H1 (cell line): ENCODE data around the gene NPHP4. TPM values are rescaled to one million over a fixed set of nuclear protein-coding genes. Genes with fewer than 3 reads are reported as not detected.

Experiments used
- CTCF ChIA-PET: fragments of 300-600 bp; sonication (Branson Sonifier 250); formaldehyde crosslinking; loops from one replicate; lab custom pipeline; 2021; ENCODE audit not compliant: partially characterized antibody; lab: Charles Lee
- POLR2A ChIA-PET: fragments of 300-600 bp; sonication (Branson Sonifier 250); formaldehyde crosslinking; loops from one replicate; lab custom pipeline; 2021; ENCODE audit warnings: inconsistent platforms; ENCODE audit not compliant: partially characterized antibody; lab: Charles Lee
- DNase-seq, 2 experiments: peaks; one replicate each; pipeline versions ENCODE4 v3.0.0 to v3.0.0-alpha.2; 2010 to 2022; ENCODE audit warnings: low spot score in 2 of 2, low read depth in 1 of 2, mixed read lengths in 1 of 2
- FAIRE-seq: peaks from 2 replicates; lab custom pipeline; 2011; peaks lifted over from hg19 to GRCh38; lab: Jason Lieb, UNC
- H2AFZ ChIP-seq: 2 replicates; pipeline ENCODE4 v1.8.1; 2012; ENCODE audit warnings: low read length, inconsistent platforms
- H2AK5ac ChIP-seq: 2 replicates; pipeline ENCODE4 v1.6.1; 2013; ENCODE audit warnings: low read depth, low read length
- H2BK120ac ChIP-seq: replicated peaks from 2 replicates; pipeline ENCODE3; 2013; ENCODE audit warnings: low read depth, low read length, inconsistent platforms
- H2BK12ac ChIP-seq: 2 replicates; pipeline ENCODE4 v1.6.1; 2013; ENCODE audit warnings: low read depth, low read length
- H2BK15ac ChIP-seq: 2 replicates; pipeline ENCODE4 v1.6.1; 2013; ENCODE audit warnings: low read length
- H2BK20ac ChIP-seq: 2 replicates; pipeline ENCODE4 v1.6.1; 2013; ENCODE audit warnings: low read length
- H2BK5ac ChIP-seq: 2 replicates; pipeline ENCODE4 v1.6.1; 2013; ENCODE audit warnings: low read depth, low read length
- H3K14ac ChIP-seq: 2 replicates; pipeline ENCODE4 v1.6.1; 2013; ENCODE audit warnings: inconsistent platforms; ENCODE audit not compliant: insufficient read length
- H3K18ac ChIP-seq: 2 replicates; pipeline ENCODE4 v1.6.1; 2013; ENCODE audit warnings: low read length; ENCODE audit errors: extremely low read depth
- H3K23ac ChIP-seq: 2 replicates; pipeline ENCODE4 v1.6.1; 2013; ENCODE audit warnings: inconsistent platforms; ENCODE audit not compliant: insufficient read length
- H3K23me2 ChIP-seq: 2 replicates; pipeline ENCODE4 v1.6.1; 2013; ENCODE audit warnings: low read depth, low read length
- H3K27ac ChIP-seq: 2 replicates; pipeline ENCODE4 v1.6.1; 2011; ENCODE audit warnings: low read depth, low read length, inconsistent platforms
- H3K27me3 ChIP-seq, 4 experiments: replicated peaks in 1 of 4; 1 replicate in 1 of 4; 2 replicates in 3 of 4; pipeline versions ENCODE4 v1.6.1 to v1.8.1; 2011 to 2013; ENCODE audit warnings: low read length in 3 of 4, mild to moderate bottlenecking in 3 of 4, inconsistent platforms in 2 of 4, mixed read lengths in 2 of 4, moderate library complexity in 1 of 4; ENCODE audit not compliant: control insufficient read depth in 3 of 4, insufficient read depth in 3 of 4; ENCODE audit errors: extremely low read depth in 1 of 4
- H3K36me3 ChIP-seq, 4 experiments: 2 replicates each; pipeline versions ENCODE4 v1.6.1 to v1.8.1; 2011 to 2013; ENCODE audit warnings: mild to moderate bottlenecking in 4 of 4, low read length in 3 of 4, moderate library complexity in 2 of 4, control low read depth in 1 of 4, inconsistent platforms in 1 of 4; ENCODE audit not compliant: insufficient read depth in 4 of 4, control insufficient read depth in 2 of 4
- H3K4ac ChIP-seq: replicated peaks from 2 replicates; pipeline ENCODE3; 2013; ENCODE audit warnings: low read length, low read depth, mixed read lengths, inconsistent platforms; ENCODE audit not compliant: insufficient read length
- H3K4me1 ChIP-seq, 4 experiments: replicated peaks in 1 of 4; 1 replicate in 1 of 4; 2 replicates in 3 of 4; pipeline versions ENCODE4 v1.6.1 to v1.8.1; 2011 to 2013; ENCODE audit warnings: low read length in 3 of 4, inconsistent platforms in 2 of 4, mixed read lengths in 1 of 4; ENCODE audit not compliant: insufficient read depth in 4 of 4, control insufficient read depth in 3 of 4
- H3K4me2 ChIP-seq, 2 experiments: 2 replicates each; pipeline versions ENCODE4 v1.6.1 to v1.8.1; 2011 to 2013; ENCODE audit warnings: low read depth in 2 of 2, low read length in 2 of 2, control low read depth in 1 of 2, inconsistent platforms in 1 of 2, mild to moderate bottlenecking in 1 of 2; ENCODE audit not compliant: insufficient read depth in 1 of 2
- H3K4me3 ChIP-seq, 4 experiments: fragments of 200-600, 300-600 bp in 1 of 4; sonication (generic), shearing (Covaris generic), sonication (Bioruptor Twin) in 1 of 4; 2 replicates each; pipeline versions ENCODE4 v1.5.1 to v1.8.1; 2011 to 2016; ENCODE audit warnings: low read length in 4 of 4, low read depth in 3 of 4, control low read depth in 2 of 4, inconsistent platforms in 2 of 4, mild to moderate bottlenecking in 2 of 4, mixed read lengths in 1 of 4, moderate library complexity in 1 of 4; ENCODE audit not compliant: insufficient read depth in 2 of 4; ENCODE audit errors: extremely low read depth in 1 of 4
- H3K56ac ChIP-seq: replicated peaks from 2 replicates; pipeline ENCODE3; 2013; ENCODE audit warnings: low read depth, mild to moderate bottlenecking, mixed read lengths, low read length, inconsistent platforms; ENCODE audit not compliant: insufficient read length
- H3K79me1 ChIP-seq: 2 replicates; pipeline ENCODE4 v1.6.1; 2013; ENCODE audit warnings: low read depth, low read length, control low read depth
- H3K79me2 ChIP-seq, 2 experiments: 2 replicates each; pipeline versions ENCODE4 v1.6.1 to v1.8.1; 2012 to 2013; ENCODE audit warnings: low read length in 2 of 2, mild to moderate bottlenecking in 2 of 2, inconsistent platforms in 1 of 2; ENCODE audit not compliant: insufficient read depth in 2 of 2, control insufficient read depth in 1 of 2
- H3K9ac ChIP-seq, 4 experiments: replicated peaks in 1 of 4; 1 replicate in 1 of 4; 2 replicates in 3 of 4; pipeline versions ENCODE4 v1.6.1 to v1.8.1; 2011 to 2013; ENCODE audit warnings: low read depth in 3 of 4, low read length in 3 of 4, control low read depth in 2 of 4, mild to moderate bottlenecking in 2 of 4, moderate library complexity in 2 of 4, inconsistent platforms in 1 of 4; ENCODE audit errors: extremely low read depth in 1 of 4
- H3K9me3 ChIP-seq, 2 experiments: 2 replicates each; pipeline versions ENCODE4 v1.6.1 to v1.8.1; 2012 to 2013; ENCODE audit warnings: mild to moderate bottlenecking in 2 of 2, moderate library complexity in 2 of 2, control low read depth in 1 of 2, inconsistent platforms in 1 of 2, low read depth in 1 of 2, low read length in 1 of 2, mixed read lengths in 1 of 2; ENCODE audit not compliant: insufficient read depth in 2 of 2
- H4K20me1 ChIP-seq, 2 experiments: replicated peaks in 1 of 2; 2 replicates each; pipeline versions ENCODE3 to v1.8.1; 2011 to 2013; ENCODE audit warnings: inconsistent platforms in 2 of 2, low read length in 2 of 2, mild to moderate bottlenecking in 1 of 2; ENCODE audit not compliant: insufficient read depth in 2 of 2, control insufficient read depth in 1 of 2
- H4K5ac ChIP-seq: 2 replicates; pipeline ENCODE4 v1.6.1; 2013; ENCODE audit warnings: low read length, low read depth, mixed read lengths, inconsistent platforms; ENCODE audit not compliant: insufficient read length
- H4K8ac ChIP-seq: 2 replicates; pipeline ENCODE4 v1.8.0; 2013; ENCODE audit warnings: mild to moderate bottlenecking, moderate library complexity, low read length, inconsistent platforms; ENCODE audit not compliant: insufficient read depth; ENCODE audit errors: extremely low read depth
- H4K91ac ChIP-seq: replicated peaks from 2 replicates; pipeline ENCODE3; 2013; ENCODE audit warnings: low read length, mixed read lengths, inconsistent platforms; ENCODE audit not compliant: insufficient read length
- CBX8 ChIP-seq: fragments of 300-800, 300-1000 bp; sonication (generic); IDR thresholded peaks from 2 replicates; pipeline ENCODE4 v1.7.1; 2016; ENCODE audit warnings: low read depth, low read length, borderline replicate concordance
- CREB1 ChIP-seq: IDR thresholded peaks from 2 replicates; pipeline ENCODE4 v1.6.1; 2012; ENCODE audit warnings: inconsistent platforms
- EGR1 ChIP-seq: IDR thresholded peaks from 2 replicates; pipeline ENCODE4 v1.6.1; 2011; ENCODE audit warnings: low read depth, low read length, borderline replicate concordance
- PHF8 ChIP-seq: fragments of 200-600 bp; sonication (generic); conservative IDR thresholded peaks from 2 replicates; pipeline ENCODE4 v1.7.1; 2012; ENCODE audit warnings: low read depth, mild to moderate bottlenecking, inconsistent platforms, low read length, moderate library complexity
- SUZ12 ChIP-seq: fragments of 200-600 bp; sonication (generic); IDR thresholded peaks from 2 replicates; pipeline ENCODE4 v1.6.1; 2012; ENCODE audit warnings: mild to moderate bottlenecking, inconsistent platforms, low read length, moderate library complexity, mixed read lengths
- TCF12 ChIP-seq: IDR thresholded peaks from 2 replicates; pipeline ENCODE4 v1.6.1; 2011; ENCODE audit warnings: low read depth, mild to moderate bottlenecking, low read length
- WGBS, 2 experiments: shearing (Covaris generic) in 1 of 2; methylation state at CpG; one replicate each; pipeline versions ENCODE4 v1.1.6 to v1.1.7; 2013 to 2015; ENCODE audit warnings: low lambda C conversion rate in 2 of 2, mixed read lengths in 2 of 2, inconsistent platforms in 1 of 2, low coverage in 1 of 2, missing lambda C conversion rate in 1 of 2; ENCODE audit not compliant: insufficient replicate concordance in 2 of 2, insufficient coverage in 1 of 2, insufficient read length in 1 of 2; ENCODE audit errors: extremely low coverage in 1 of 2, missing lambda C conversion rate in 1 of 2; 5-methylcytosine and 5-hydroxymethylcytosine counted together
- polyA plus RNA-seq, 7 experiments: library from polyadenylated mRNA; depleted of rRNA in 3 of 7; stranded (reverse) in 5 of 7; unstranded in 2 of 7; fragments of >200 nt in 5 of 7; fragments of 200-250 nt in 2 of 7; gene quantifications; 1 replicate in 5 of 7; 2 replicates in 1 of 7; 4 replicates in 1 of 7; pipeline versions ENCODE4 v1.2.1 to v1.2.3, GENCODE V29; 2011 to 2013; ENCODE audit warnings: missing spikeins in 2 of 7, mixed read lengths in 2 of 7
- total RNA-seq: library from RNA; stranded (reverse); fragmentation: NEBNext Ultra II Directional; extraction: Animal tissue kit (Norgen Biotek cat#: 25700); gene quantifications from 2 replicates; pipeline ENCODE4 v1.2.1, GENCODE V29; 2021

Gene NPHP4
- total and polyA plus RNA-seq, 2 of the 8 experiments (the other 6 are each of a cell fraction or from before 2014, with no cell fraction given) = 5.8 to 14.0 TPM

DNA sequence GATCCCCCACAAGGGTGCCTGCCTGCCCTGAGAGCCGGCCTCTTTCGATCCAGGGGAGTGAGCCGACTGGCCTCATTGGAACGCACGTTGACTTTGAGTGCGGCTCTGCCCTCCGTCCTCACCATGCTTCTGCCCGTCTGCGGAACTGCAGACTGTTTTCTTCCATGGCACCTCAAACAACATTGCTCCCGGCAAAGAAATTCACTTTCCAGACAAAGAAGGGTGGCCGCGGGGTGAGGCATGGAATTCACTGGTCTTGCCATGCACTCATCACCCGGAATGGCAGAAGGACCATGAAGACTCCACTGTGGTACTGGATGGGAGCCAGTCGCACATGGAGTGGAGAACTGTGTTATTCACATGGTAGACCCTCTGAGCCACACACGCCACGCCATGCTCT, 169.5 kb downstream of the NPHP4 start:
- H3K9ac ChIP-seq = no peak overlapping the region
- no peak for TF ChIP-seq PHF8
- TF ChIP-seq CBX8 = no peak
- TF ChIP-seq SUZ12 = no peak
- TF ChIP-seq CREB1 = no peak
- no peak for TF ChIP-seq EGR1
- no peak for TF ChIP-seq TCF12

More for the DNA sequence above, 169.5 kb downstream of the NPHP4 start:
- Histone ChIP-seq H2BK20ac (no peak overlapping the region), H3K4me1 (no peaks in the 10 kb centered on the region; a peak in 1 of 7 replicates), H3K23ac (no peak overlapping the region), H3K4ac (no peak overlapping the region), H3K27me3 (no peaks in the 10 kb centered on the region), H2AK5ac (no peak overlapping the region), H3K23me2 (no peaks in the 10 kb centered on the region), H3K4me2 (no peak overlapping the region), H2BK12ac (no peak overlapping the region), H2BK5ac (no peak overlapping the region), H3K79me1 (no peaks in the 10 kb centered on the region), H4K8ac (no peak overlapping the region; the same call in 1 of the 2 replicates), H2AFZ (no peak overlapping the region), H3K36me3 (no peaks in the 10 kb centered on the region), H4K5ac (no peak overlapping the region), H3K27ac (no peak overlapping the region), H3K14ac (no peak overlapping the region), H3K79me2 (no peaks in the 10 kb centered on the region), H2BK120ac (no peak overlapping the region), H3K9me3 (0 out of 4 replicates have a peak, but pooled peaks cover 0 to 3% of the 10 kb centered on the region in 2 experiments), H2BK15ac (no peak overlapping the region), H3K18ac (no peak overlapping the region), H3K4me3 (no peak overlapping the region), H3K56ac (no peak overlapping the region), H4K91ac (no peak overlapping the region), H4K20me1 (no peaks in the 10 kb centered on the region)
- 94% methylated on average over 16 of the region's 16 CpGs; no CpG with 5 or more reads in 1 of the 2 experiments for WGBS, 2 experiments
- FAIRE-seq (no peak), DNase-seq (no peak)
- CTCF ChIA-PET = no interaction called here
- POLR2A ChIA-PET = no interaction called here
